Prostate gland (tissue), 2 donors: ENCODE results near the gene GOLGB1. TPM values are rescaled to one million over a fixed set of nuclear protein-coding genes. Genes with fewer than 3 reads are reported as not detected.
"Not testable (repeated sequence)": the region's sequence is repeated elsewhere in the genome, so short reads cannot be mapped to it uniquely, and the experiment has no call there.

Source experiments
- DNase-seq: peaks from one replicate; pipeline ENCODE4 v3.0.0-alpha.2; 2019; ENCODE audit warnings: low spot score
- H3K27ac ChIP-seq, 2 donors: fragments of 200-600 bp; sonication (generic); 2 replicates each; pipeline ENCODE4 v1.5.1; 2017 to 2019
- H3K27me3 ChIP-seq: fragments of 200-600 bp; sonication (generic); replicated peaks from 2 replicates; pipeline ENCODE4 v1.5.1; 2019; ENCODE audit not compliant: insufficient read depth
- H3K36me3 ChIP-seq, 2 donors: fragments of 200-600 bp; sonication (generic); 1 replicate in 1 of 2; 2 replicates in 1 of 2; pipeline versions ENCODE4 v1.5.1 to v1.8.1; 2017 to 2019
- H3K4me1 ChIP-seq: fragments of 200-600 bp; sonication (generic); replicated peaks from 2 replicates; pipeline ENCODE4 v1.5.1; 2019
- H3K4me3 ChIP-seq, 2 donors: fragments of 200-600 bp; sonication (generic); 2 replicates each; pipeline ENCODE4 v1.5.1; 2017 to 2019
- H3K9me3 ChIP-seq: fragments of 200-600 bp; sonication (generic); 2 replicates; pipeline ENCODE4 v1.5.1; 2017
- POLR2A ChIP-seq: fragments of 450-650 bp; IDR thresholded peaks from one replicate; pipeline ENCODE4 v1.6.1; 2016; ENCODE audit warnings: antibody characterized with exemption, mild to moderate bottlenecking
- POLR2AphosphoS5 ChIP-seq: sonication (generic); formaldehyde crosslinking; IDR thresholded peaks from one replicate; pipeline ENCODE4 v1.6.1; 2017; ENCODE audit warnings: antibody characterized with exemption
- WGBS: methylation state at CpG from one replicate; pipeline ENCODE4 v1.1.5; 2018; 5-methylcytosine and 5-hydroxymethylcytosine counted together
- intact Hi-C: fragments of 100-400 bp; cut with DNase I; formaldehyde crosslinking; loops from one replicate; pipeline ENCODE4 v1.14.2; 2022
- total RNA-seq, 2 donors: library from RNA; depleted of rRNA; stranded (reverse); fragments of >200 nt; gene quantifications; one replicate each; pipeline ENCODE4 v1.1.0, GENCODE V29; 2016
- TF ChIP-seq, protein P1 (sequence below), 4 experiments: fragments of 200-600 bp in 2 of 4; fragments of 450-650 bp in 2 of 4; sonication (generic) in 2 of 4; IDR thresholded peaks; 1 replicate in 3 of 4; 2 replicates in 1 of 4; pipeline ENCODE4 v1.5.1; 2016 to 2019; ENCODE audit warnings: antibody characterized with exemption in 4 of 4, mild to moderate bottlenecking in 2 of 4, moderate library complexity in 2 of 4

Gene GOLGB1
- total RNA-seq, 2 donors from 2014 or later: 80.3 to 102 TPM

DNA sequence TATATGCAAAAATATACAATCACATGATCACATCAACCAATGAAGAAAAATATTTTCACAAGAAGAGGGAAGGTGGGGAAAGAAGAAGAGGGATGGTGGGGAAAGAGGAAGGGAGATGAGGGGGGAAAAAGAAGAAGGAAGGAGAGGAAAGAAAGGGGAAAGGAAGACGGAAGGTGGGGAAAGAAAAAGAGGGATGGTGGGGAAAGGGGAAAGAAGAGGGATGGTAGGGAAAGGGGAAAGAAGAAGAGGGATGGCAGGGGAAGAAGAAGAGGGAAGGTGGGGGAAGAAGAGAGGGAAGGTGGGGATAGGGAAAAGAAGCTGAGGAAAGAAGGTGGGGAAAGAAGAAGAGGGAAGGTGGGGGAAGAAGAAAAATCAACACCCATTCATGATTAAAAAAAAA is 3.2 kb upstream of the GOLGB1 start:
- Histone ChIP-seq H3K36me3 (no peaks in the 10 kb centered on the region), H3K9me3 (no peaks in the 10 kb centered on the region), H3K4me1 (no peaks in the 10 kb centered on the region), H3K27ac (no peak overlapping the region), H3K4me3 (no peak overlapping the region), H3K27me3 (no peaks in the 10 kb centered on the region)
- 26% methylated on average over 1 of the region's 1 CpG for WGBS
- intact Hi-C loops: no loop called here
- DNase-seq: no peak
- TF ChIP-seq, protein P1, sequence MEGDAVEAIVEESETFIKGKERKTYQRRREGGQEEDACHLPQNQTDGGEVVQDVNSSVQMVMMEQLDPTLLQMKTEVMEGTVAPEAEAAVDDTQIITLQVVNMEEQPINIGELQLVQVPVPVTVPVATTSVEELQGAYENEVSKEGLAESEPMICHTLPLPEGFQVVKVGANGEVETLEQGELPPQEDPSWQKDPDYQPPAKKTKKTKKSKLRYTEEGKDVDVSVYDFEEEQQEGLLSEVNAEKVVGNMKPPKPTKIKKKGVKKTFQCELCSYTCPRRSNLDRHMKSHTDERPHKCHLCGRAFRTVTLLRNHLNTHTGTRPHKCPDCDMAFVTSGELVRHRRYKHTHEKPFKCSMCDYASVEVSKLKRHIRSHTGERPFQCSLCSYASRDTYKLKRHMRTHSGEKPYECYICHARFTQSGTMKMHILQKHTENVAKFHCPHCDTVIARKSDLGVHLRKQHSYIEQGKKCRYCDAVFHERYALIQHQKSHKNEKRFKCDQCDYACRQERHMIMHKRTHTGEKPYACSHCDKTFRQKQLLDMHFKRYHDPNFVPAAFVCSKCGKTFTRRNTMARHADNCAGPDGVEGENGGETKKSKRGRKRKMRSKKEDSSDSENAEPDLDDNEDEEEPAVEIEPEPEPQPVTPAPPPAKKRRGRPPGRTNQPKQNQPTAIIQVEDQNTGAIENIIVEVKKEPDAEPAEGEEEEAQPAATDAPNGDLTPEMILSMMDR (IDR thresholded peaks at IDR 0.05): no peak
- TF ChIP-seq POLR2AphosphoS5 (no peak), POLR2A (no peak)

DNA sequence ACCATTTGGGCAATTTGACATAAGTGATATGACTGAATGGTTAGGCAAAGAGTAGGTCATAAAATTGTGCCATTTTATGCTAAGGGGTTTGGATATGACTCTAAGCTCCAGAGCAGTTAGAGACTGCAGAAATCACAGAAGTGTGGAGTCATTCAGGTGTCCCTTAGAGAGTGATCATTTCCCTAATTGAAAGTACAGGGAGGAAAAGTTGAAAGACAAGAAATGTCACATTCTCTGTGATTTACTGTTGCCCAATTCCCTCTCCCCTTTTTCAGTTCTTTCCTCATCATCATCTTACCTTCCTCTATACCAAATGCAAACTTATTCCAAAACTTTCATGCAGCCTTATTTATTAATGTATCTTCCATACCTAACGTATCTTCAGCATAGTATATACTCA is 2.7 kb upstream of the GOLGB1 start:
- intact Hi-C loops: no loop called here
- Histone ChIP-seq H3K36me3 (no peaks in the 10 kb centered on the region), H3K4me1 (no peaks in the 10 kb centered on the region), H3K27ac (no peak overlapping the region), H3K27me3 (no peaks in the 10 kb centered on the region), H3K4me3 (no peak overlapping the region), H3K9me3 (no peaks in the 10 kb centered on the region)
- no peak for TF ChIP-seq POLR2A
- no peak for TF ChIP-seq POLR2AphosphoS5
- TF ChIP-seq, protein P1 (IDR thresholded peaks at IDR 0.05): no peak
- WGBS: 79% methylated on average over 1 of the region's 1 CpG
- DNase-seq: no peak

DNA sequence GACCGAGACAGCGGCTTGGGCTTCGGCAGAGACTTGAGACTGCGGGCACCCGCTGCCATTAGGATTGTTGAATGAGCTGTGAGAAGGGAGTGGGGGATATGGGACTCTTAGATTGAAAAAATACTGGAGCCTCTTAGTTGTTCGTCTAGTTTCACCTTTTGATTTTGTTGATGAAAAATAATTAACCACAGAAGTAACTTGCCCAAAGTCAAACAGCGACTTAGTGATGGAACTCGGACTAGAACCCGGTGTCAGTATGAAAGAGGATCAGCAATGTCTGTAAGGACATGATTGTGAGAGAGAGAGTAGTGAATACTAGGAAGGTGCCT is 510 bp upstream of the GOLGB1 start:
- WGBS: 2% methylated on average over 9 of the region's 9 CpGs
- H3K4me3 ChIP-seq: peak overlapping the region; percentile 74 to 85
- TF ChIP-seq POLR2AphosphoS5 (no peak), POLR2A (no peak)
- TF ChIP-seq, protein P1 (IDR thresholded peaks at IDR 0.05): no peak
- H3K27me3 ChIP-seq: no peaks in the 10 kb centered on the region
- DNase-seq: no peak
- peaks cover 6% of the 10 kb centered on the region for H3K4me1 ChIP-seq
- no peaks in the 10 kb centered on the region for H3K9me3 ChIP-seq
- intact Hi-C loops: no loop called here
- H3K27ac ChIP-seq: peak overlapping the region; percentile 59 to 93
- no peaks in the 10 kb centered on the region for H3K36me3 ChIP-seq

DNA sequence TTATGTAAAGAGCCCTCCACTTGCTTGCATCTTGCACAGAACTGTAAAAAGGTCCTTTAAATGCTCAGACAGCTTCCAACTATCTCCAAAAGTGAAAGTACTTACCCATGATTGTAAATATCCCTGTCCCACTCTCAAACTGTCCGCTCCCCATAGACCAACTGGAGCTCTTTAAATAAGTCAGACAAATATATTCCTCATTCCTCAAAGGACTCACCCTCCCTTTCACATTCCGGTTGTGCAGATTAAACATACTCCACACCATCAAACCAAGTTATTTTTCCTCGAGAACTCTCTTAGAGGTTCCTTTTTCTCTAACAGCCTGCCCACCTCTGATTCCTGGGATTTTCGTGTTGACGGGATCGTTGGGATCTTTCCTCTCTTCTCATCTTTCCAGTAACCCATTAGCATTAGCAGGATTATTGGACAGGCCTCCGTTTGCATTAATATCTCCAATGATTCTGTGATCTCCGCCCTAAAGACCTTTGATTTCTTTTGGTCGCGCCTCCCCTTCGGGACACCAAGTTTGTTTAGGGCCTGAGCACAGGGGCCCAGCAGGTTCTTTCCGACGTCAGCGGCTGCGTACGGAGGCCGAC is 763 bp downstream of the GOLGB1 start:
- H3K27ac ChIP-seq: peak overlapping the region; percentile 92 to 93
- 2% methylated on average over 17 of the region's 17 CpGs for WGBS
- peak overlapping the region; percentile 74 to 85 for H3K4me3 ChIP-seq
- no peaks in the 10 kb centered on the region for H3K36me3 ChIP-seq
- DNase-seq: no peak
- no peaks in the 10 kb centered on the region for H3K9me3 ChIP-seq
- intact Hi-C loops: loop anchor here (10.0 kb wide), 1 partner anchor 204 kb away; the partner anchor contains the start of gene POLQ
- TF ChIP-seq POLR2A (no peak), POLR2AphosphoS5 (no peak)
- TF ChIP-seq, protein P1 (IDR thresholded peaks at IDR 0.05): no peak
- no peaks in the 10 kb centered on the region for H3K27me3 ChIP-seq
- H3K4me1 ChIP-seq: peaks cover 6% of the 10 kb centered on the region

DNA sequence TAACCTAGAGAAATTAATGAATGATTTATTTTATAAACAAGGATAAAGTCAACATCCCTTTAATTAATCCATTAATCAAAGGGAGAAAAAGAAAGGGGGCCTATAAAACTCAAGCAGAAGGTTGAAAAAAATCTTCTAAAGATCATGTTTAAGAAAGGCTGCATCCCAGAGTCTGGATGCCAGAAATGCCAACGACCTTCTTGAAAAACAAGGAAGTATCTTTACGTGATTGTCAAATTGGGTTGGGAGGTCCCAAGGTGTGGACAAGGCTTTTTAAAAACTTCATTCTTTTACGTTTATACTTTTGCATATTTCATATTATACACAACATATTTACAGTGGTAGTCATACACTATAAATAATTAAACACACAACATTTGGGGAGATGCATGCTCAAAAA is 1.6 kb downstream of the GOLGB1 start:
- 12% methylated on average over 3 of the region's 3 CpGs for WGBS
- H3K27me3 ChIP-seq: no peaks in the 10 kb centered on the region
- no peaks in the 10 kb centered on the region for H3K36me3 ChIP-seq
- peak overlapping the region; percentile 74 to 85 for H3K4me3 ChIP-seq
- H3K4me1 ChIP-seq: peaks cover 6% of the 10 kb centered on the region
- intact Hi-C loops: loop anchor here (10.0 kb wide), 1 partner anchor 203 kb away; the partner anchor contains the start of gene POLQ
- no peaks in the 10 kb centered on the region for H3K9me3 ChIP-seq
- peak overlapping the region in 1 of 2 donors; percentile 93 for H3K27ac ChIP-seq
- TF ChIP-seq POLR2A (no peak), POLR2AphosphoS5 (no peak)
- TF ChIP-seq, protein P1 (IDR thresholded peaks at IDR 0.05): no peak
- DNase-seq: no peak

DNA sequence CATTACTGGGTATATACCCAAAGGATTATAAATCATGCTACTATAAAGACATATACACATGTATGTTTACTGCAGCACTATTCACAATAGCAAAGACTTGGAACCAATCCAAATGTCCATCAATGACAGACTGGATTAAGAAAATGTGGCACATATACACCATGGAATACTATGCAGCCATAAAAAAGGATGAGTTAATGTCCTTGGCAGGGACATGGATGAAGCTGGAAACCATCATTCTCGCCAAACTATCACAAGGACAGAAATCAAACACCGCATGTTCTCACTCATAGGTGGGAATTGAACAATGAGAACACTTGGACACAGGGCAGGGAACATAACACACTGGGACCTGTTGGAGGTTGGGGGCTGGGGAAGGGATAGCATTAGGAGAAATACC is 6.4 kb downstream of the GOLGB1 start:
- not testable (repeated sequence) for H3K36me3 ChIP-seq, H3K27ac ChIP-seq, H3K4me1 ChIP-seq, H3K4me3 ChIP-seq, H3K9me3 ChIP-seq, H3K27me3 ChIP-seq, DNase-seq
- WGBS: 93% methylated on average over 2 of the region's 2 CpGs
- intact Hi-C loops: loop anchor here (10.0 kb wide), 1 partner anchor 198 kb away; the partner anchor contains the start of gene POLQ
